HCT116 (cell line): ENCODE data around the gene KRTAP12-2. TPM values are rescaled to one million over a fixed set of nuclear protein-coding genes. Genes with fewer than 3 reads are reported as not detected.
A peak's percentile ranks its signal among the peaks of the same experiment; 100 is the strongest.

Source experiments
- ATAC-seq: fragments of 200-7000 bp; cut with Tn5 transposase; 2 replicates; pipeline ENCODE4 v1.9.1; 2020; ENCODE audit warnings: mild to moderate bottlenecking, moderate library complexity
- BruUV-seq: library from RNA; stranded (reverse); fragments of 400-500 nt; replicated peaks from 2 replicates; lab custom pipeline; 2021; lab: Mats Ljungman, UMichigan
- CTCF ChIA-PET: fragments of 300-600 bp; sonication (Branson Sonifier 250); formaldehyde crosslinking; loops from one replicate; lab custom pipeline; 2021; ENCODE audit warnings: antibody characterized with exemption; lab: Charles Lee
- POLR2A ChIA-PET: fragments of 300-600, 350-600 bp; sonication (Branson Sonifier 250); formaldehyde crosslinking; loops from one replicate; lab custom pipeline; 2021; ENCODE audit warnings: antibody characterized with exemption; lab: Charles Lee
- RAD21 ChIA-PET, 2 experiments: fragments of 300-600 bp; sonication (Branson Sonifier 250); formaldehyde crosslinking; loops; one replicate each; lab custom pipeline; 2023; ENCODE audit warnings: low total read pairs in 2 of 2; ENCODE audit not compliant: uncharacterized antibody in 2 of 2, unreplicated experiment in 2 of 2, low non-redundant PET in 1 of 2; lab: Charles Lee
- DNase-seq: peaks from one replicate; pipeline ENCODE4 v3.0.0-alpha.2; 2010; ENCODE audit warnings: low read depth, low spot score
- H2AFZ ChIP-seq: fragments of 200-600 bp; shearing (Covaris generic), sonication (generic); 2 replicates; pipeline ENCODE4 v1.6.1; 2017; ENCODE audit warnings: low read depth, mixed run types, mixed read lengths, antibody characterized with exemption, low read length; ENCODE audit not compliant: poor library complexity, severe bottlenecking
- H3K27ac ChIP-seq: 2 replicates; pipeline ENCODE4 v1.5.1; 2012; ENCODE audit warnings: low read depth, low read length
- H3K27me3 ChIP-seq: fragments of 200-600 bp; sonication (generic); 2 replicates; pipeline ENCODE4 v1.6.1; 2016; ENCODE audit warnings: mixed run types, low read length, mixed read lengths; ENCODE audit not compliant: insufficient read depth
- H3K36me3 ChIP-seq, 2 experiments: fragments of 200-500 bp in 1 of 2; fragments of 200-600 bp in 1 of 2; sonication (Bioruptor generic) in 1 of 2; sonication (generic) in 1 of 2; 2 replicates each; pipeline versions ENCODE4 v1.5.1 to v1.6.1; 2014 to 2016; ENCODE audit warnings: low read length in 2 of 2, inconsistent platforms in 1 of 2, mixed read lengths in 1 of 2, mixed run types in 1 of 2; ENCODE audit not compliant: insufficient read depth in 2 of 2, control insufficient read depth in 1 of 2
- H3K4me1 ChIP-seq, 2 experiments: fragments of 200-600 bp in 1 of 2; sonication (generic) in 1 of 2; 2 replicates each; pipeline versions ENCODE4 v1.5.1 to v1.6.1; 2012 to 2017; ENCODE audit warnings: low read length in 2 of 2, inconsistent platforms in 1 of 2, mild to moderate bottlenecking in 1 of 2, mixed read lengths in 1 of 2, mixed run types in 1 of 2, moderate library complexity in 1 of 2; ENCODE audit not compliant: insufficient read depth in 2 of 2, control insufficient read depth in 1 of 2
- H3K4me2 ChIP-seq: fragments of 200-600 bp; sonication (generic); 2 replicates; pipeline ENCODE4 v1.6.1; 2017; ENCODE audit warnings: mixed run types, low read length, mixed read lengths
- H3K4me3 ChIP-seq, 2 experiments: fragments of 200-600 bp in 1 of 2; sonication (generic) in 1 of 2; replicated peaks in 1 of 2; 2 replicates each; pipeline ENCODE4 v1.5.1; 2011 to 2016; ENCODE audit warnings: low read length in 2 of 2, control low read depth in 1 of 2, low read depth in 1 of 2, mild to moderate bottlenecking in 1 of 2, mixed read lengths in 1 of 2, mixed run types in 1 of 2
- H3K79me2 ChIP-seq: fragments of 200-600 bp; sonication (generic); 2 replicates; pipeline ENCODE4 v1.6.1; 2017; ENCODE audit warnings: mild to moderate bottlenecking, mixed run types, low read length, moderate library complexity, mixed read lengths; ENCODE audit not compliant: insufficient read depth
- H3K9ac ChIP-seq: fragments of 200-600 bp; sonication (generic); 2 replicates; pipeline ENCODE4 v1.6.1; 2016; ENCODE audit warnings: low read length, mixed read lengths
- H3K9me2 ChIP-seq: fragments of 200-600 bp; sonication (generic), shearing (Covaris generic); 2 replicates; pipeline ENCODE4 v1.6.1; 2017; ENCODE audit warnings: mixed run types, mild to moderate bottlenecking, moderate library complexity; ENCODE audit not compliant: insufficient read depth
- H3K9me3 ChIP-seq, 2 experiments: fragments of 200-500 bp in 1 of 2; fragments of 200-600 bp in 1 of 2; sonication (Bioruptor generic) in 1 of 2; sonication (generic) in 1 of 2; 2 replicates each; pipeline ENCODE4 v1.6.1; 2014 to 2017; ENCODE audit warnings: low read length in 2 of 2, mixed read lengths in 2 of 2, inconsistent platforms in 1 of 2, low read depth in 1 of 2, mild to moderate bottlenecking in 1 of 2, mixed run types in 1 of 2, moderate library complexity in 1 of 2; ENCODE audit not compliant: control insufficient read depth in 1 of 2, insufficient read depth in 1 of 2
- H4K20me1 ChIP-seq: fragments of 200-600 bp; sonication (generic), shearing (Covaris generic); 2 replicates; pipeline ENCODE4 v1.6.1; 2017; ENCODE audit warnings: mixed run types, mild to moderate bottlenecking, moderate library complexity; ENCODE audit not compliant: insufficient read depth
- CEBPB ChIP-seq: IDR thresholded peaks from 2 replicates; pipeline ENCODE4 v1.6.1; 2012; ENCODE audit warnings: low read depth
- CTCF ChIP-seq, 3 experiments: fragments of 200-600 bp in 1 of 3; sonication (generic) in 1 of 3; IDR thresholded peaks in 2 of 3; conservative IDR thresholded peaks in 1 of 3; 2 replicates each; pipeline ENCODE4 v1.5.1; 2012 to 2017; ENCODE audit warnings: low read depth in 2 of 3, low read length in 2 of 3, antibody characterized with exemption in 1 of 3, borderline replicate concordance in 1 of 3, control low read depth in 1 of 3, mild to moderate bottlenecking in 1 of 3, mixed read lengths in 1 of 3, mixed run types in 1 of 3, moderate library complexity in 1 of 3; ENCODE audit not compliant: insufficient read depth in 1 of 3
- ELF1 ChIP-seq: IDR thresholded peaks from 2 replicates; pipeline ENCODE4 v1.6.1; 2012; ENCODE audit warnings: low read depth, borderline replicate concordance
- EZH2phosphoT487 ChIP-seq: fragments of 200-600 bp; IDR thresholded peaks from 2 replicates; pipeline ENCODE4 v1.6.1; 2018; ENCODE audit warnings: antibody characterized with exemption, borderline replicate concordance
- POLR2A ChIP-seq: IDR thresholded peaks from 2 replicates; pipeline ENCODE4 v1.7.0; 2011; ENCODE audit warnings: borderline replicate concordance; ENCODE audit not compliant: insufficient read depth, insufficient read length; ENCODE audit errors: extremely low read depth
- RAD21 ChIP-seq: IDR thresholded peaks from 2 replicates; pipeline ENCODE4 v1.6.1; 2012; ENCODE audit warnings: low read depth, mild to moderate bottlenecking
- SRF ChIP-seq: IDR thresholded peaks from 2 replicates; pipeline ENCODE4 v1.6.1; 2012; ENCODE audit warnings: low read depth
- ZBTB33 ChIP-seq: IDR thresholded peaks from 2 replicates; pipeline ENCODE4 v1.6.1; 2011; ENCODE audit warnings: mild to moderate bottlenecking, low read length, moderate library complexity; ENCODE audit not compliant: insufficient replicate concordance; ENCODE audit errors: extremely low read depth
- ZNF274 ChIP-seq: fragments of 200-500 bp; sonication (Bioruptor generic); IDR thresholded peaks from 2 replicates; pipeline ENCODE4 v1.6.1; 2014; ENCODE audit warnings: mild to moderate bottlenecking, low read depth, low read length, inconsistent platforms
- intact Hi-C: fragments of 100-400 bp; cut with micrococcal nuclease; formaldehyde crosslinking; loops from 2 replicates; pipeline ENCODE4 v1.10.0; 2022
- total RNA-seq: library from RNA; stranded (reverse); gene quantifications from one replicate; pipeline ENCODE4 v1.2.1, GENCODE V29; 2021; ENCODE audit not compliant: unreplicated experiment

Gene KRTAP12-2
- total RNA-seq, 1 experiment from 2014 or later, result not detected

- Histone ChIP-seq H3K4me2 (no peak overlapping the region), H3K79me2 (no peaks in the 10 kb centered on the region), H3K36me3 (no peaks in the 10 kb centered on the region), H3K4me3 (no peak overlapping the region), H3K27ac (no peak overlapping the region), H3K4me1 (no peaks in the 10 kb centered on the region), H3K9me2 (no peaks in the 10 kb centered on the region), H3K9ac (no peak overlapping the region)
- DNase-seq, result no peak
- POLR2A ChIA-PET, result no interaction called here
- no peak for ATAC-seq
- intact Hi-C loops, result no loop called here
- BruUV-seq, result no TSS peak
- no peak for TF ChIP-seq POLR2A
- TF ChIP-seq RAD21, result no peak
- TF ChIP-seq CTCF (IDR thresholded peaks at IDR 0.05 in 2 of 3, conservative IDR thresholded peaks at IDR 0.05 in 1 of 3; ENCODE audit: borderline replicate concordance in 1 of 3, insufficient read depth in 1 of 3, low read depth in 2 of 3, low read length in 2 of 3), result no peak
- no peak for TF ChIP-seq EZH2phosphoT487
- no peak for TF ChIP-seq ZNF274
- TF ChIP-seq, all 23 proteins: peak for 0
- Histone ChIP-seq H2AFZ (no peak overlapping the region), H3K27me3 (no peaks in the 10 kb centered on the region), H4K20me1 (no peaks in the 10 kb centered on the region), H3K9me3 (peaks cover 12 to 24% of the 10 kb centered on the region in 2 experiments)
- CTCF ChIA-PET, result no interaction called here
- RAD21 ChIA-PET, result no interaction called here
These were observed 47.8 kb downstream of the KRTAP12-2 start for GRCh38 chr21:44618909-44619308.

- H3K27ac ChIP-seq, result no peak overlapping the region
- no peaks in the 10 kb centered on the region for H4K20me1 ChIP-seq
- H3K4me2 ChIP-seq, result no peak overlapping the region
- no peaks in the 10 kb centered on the region for H3K27me3 ChIP-seq
- TF ChIP-seq ZBTB33 (no peak), RAD21 (no peak; the same call in 1 of the 2 replicates), SRF (no peak), ELF1 (no peak), CTCF (IDR thresholded peaks at IDR 0.05 in 2 of 3, conservative IDR thresholded peaks at IDR 0.05 in 1 of 3; ENCODE audit: borderline replicate concordance in 1 of 3, insufficient read depth in 1 of 3, low read depth in 2 of 3, low read length in 2 of 3) (peak; percentile 6 to 23 (median 14); a peak in 1 of 6 replicates), CEBPB (no peak)
- peak; percentile 88 for ATAC-seq
- BruUV-seq, result no TSS peak
- intact Hi-C loops, result no loop called here
- H3K4me3 ChIP-seq, result no peak overlapping the region
- peak; percentile 2 for DNase-seq
- H3K9me2 ChIP-seq, result no peaks in the 10 kb centered on the region
- RAD21 ChIA-PET, result no interaction called here
- no peaks in the 10 kb centered on the region for H3K79me2 ChIP-seq
- no peaks in the 10 kb centered on the region for H3K4me1 ChIP-seq
- no peak overlapping the region for H3K9ac ChIP-seq
- POLR2A ChIA-PET, result no interaction called here
- H3K36me3 ChIP-seq, result no peaks in the 10 kb centered on the region
- no peak overlapping the region for H2AFZ ChIP-seq
- peaks cover 8 to 20% of the 10 kb centered on the region in 2 experiments for H3K9me3 ChIP-seq
- CTCF ChIA-PET, result no interaction called here
These were observed 48.2 kb downstream of the KRTAP12-2 start for GRCh38 chr21:44618504-44618903.
